AG09319 (cell line): ENCODE data around the gene EFNB2.

Experiments used
- DNase-seq: peaks from one replicate; pipeline ENCODE4 v3.0.0-alpha.2; 2010; ENCODE audit warnings: low read depth; ENCODE audit errors: extremely low read depth
- TF ChIP-seq, protein P1 (sequence below): IDR thresholded peaks from 2 replicates; pipeline ENCODE4 v1.5.1; 2011; ENCODE audit warnings: low read depth, mild to moderate bottlenecking, inconsistent platforms, low read length, moderate library complexity

The EFNB2 gene

DNA sequence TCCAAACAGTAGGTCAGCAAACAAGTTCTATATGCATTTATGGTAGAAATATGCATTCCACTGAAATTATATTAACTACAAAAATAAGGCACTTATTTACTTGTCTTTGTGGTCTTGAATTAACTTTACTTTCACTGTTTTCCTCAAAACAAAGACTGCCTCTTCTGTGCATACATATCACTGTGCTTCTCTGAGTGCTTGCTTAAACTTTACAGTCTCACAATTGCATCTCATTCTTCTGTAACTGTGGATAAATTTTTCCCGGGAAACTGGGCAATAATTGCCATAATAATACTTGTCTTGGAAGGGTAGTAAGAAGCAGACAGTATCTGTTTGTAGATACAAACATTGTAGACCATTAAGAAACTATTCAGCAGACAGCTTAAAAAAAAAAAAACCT lies 38.4 kb downstream of the EFNB2 start:
- no peak for DNase-seq

DNA sequence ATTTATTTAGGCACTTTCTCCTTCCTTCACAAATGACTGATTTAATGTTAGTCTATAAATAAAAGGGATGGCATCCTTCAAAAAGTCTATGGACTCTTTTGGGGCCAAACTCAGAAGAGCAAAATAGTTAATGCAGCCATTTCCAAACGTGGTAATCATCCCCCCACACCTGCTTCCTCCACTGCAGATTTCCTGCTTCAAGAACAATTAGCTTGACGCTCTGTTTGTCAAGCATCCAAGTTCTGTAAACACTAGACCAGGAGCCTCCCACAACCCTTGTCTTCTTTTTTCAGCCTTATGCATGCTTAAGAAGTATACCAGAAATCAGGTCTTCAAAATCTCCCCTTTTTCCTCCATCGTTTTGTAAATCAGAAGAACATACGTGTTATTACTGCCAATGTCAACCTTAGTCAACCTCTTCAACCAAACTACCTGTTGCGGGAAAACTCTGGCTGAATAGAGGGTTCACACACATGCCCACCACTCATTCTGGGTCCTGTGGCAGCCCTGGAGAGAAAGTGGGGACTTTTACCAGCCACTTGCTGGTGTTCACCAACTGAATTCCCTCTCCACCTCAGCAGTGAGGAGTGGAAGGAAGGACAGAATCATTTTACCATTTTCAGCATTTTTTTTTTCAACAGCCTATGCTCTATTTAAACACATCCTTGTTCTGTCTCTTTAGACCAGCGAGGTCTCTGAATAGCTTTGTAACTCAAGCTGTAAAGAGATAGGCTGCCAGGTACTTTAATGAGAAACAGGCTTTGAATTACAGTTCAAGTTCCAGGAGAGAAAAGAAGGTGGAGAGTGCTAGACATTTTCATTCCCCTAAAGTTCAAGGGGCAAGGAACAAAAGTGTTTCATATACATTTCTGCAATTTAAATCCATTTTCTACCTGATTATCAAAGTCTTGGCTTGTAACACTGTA lies 39.1 kb downstream of the EFNB2 start:
- DNase-seq = no peak
- TF ChIP-seq, protein P1, sequence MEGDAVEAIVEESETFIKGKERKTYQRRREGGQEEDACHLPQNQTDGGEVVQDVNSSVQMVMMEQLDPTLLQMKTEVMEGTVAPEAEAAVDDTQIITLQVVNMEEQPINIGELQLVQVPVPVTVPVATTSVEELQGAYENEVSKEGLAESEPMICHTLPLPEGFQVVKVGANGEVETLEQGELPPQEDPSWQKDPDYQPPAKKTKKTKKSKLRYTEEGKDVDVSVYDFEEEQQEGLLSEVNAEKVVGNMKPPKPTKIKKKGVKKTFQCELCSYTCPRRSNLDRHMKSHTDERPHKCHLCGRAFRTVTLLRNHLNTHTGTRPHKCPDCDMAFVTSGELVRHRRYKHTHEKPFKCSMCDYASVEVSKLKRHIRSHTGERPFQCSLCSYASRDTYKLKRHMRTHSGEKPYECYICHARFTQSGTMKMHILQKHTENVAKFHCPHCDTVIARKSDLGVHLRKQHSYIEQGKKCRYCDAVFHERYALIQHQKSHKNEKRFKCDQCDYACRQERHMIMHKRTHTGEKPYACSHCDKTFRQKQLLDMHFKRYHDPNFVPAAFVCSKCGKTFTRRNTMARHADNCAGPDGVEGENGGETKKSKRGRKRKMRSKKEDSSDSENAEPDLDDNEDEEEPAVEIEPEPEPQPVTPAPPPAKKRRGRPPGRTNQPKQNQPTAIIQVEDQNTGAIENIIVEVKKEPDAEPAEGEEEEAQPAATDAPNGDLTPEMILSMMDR = no peak

More for the DNA sequence above, 38.4 kb downstream of the EFNB2 start:
- TF ChIP-seq, protein P1 = no peak

DNA sequence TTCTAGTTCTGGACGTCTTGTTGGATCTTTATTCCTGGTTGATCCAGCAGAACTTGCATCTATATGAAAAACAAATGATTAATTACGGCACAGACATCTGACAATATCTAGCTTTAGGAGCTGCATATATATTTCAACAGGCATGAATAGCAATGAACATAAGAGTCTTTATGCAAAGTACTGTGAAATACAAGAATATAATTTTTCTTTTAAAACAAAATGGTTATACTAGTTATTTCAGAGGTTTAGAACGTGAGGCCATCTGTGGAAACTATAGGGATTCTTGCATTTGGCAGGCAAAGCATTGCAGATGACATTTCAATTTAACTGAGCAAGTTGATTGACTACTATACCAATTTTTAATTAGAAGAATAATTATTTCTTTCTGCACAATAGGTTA lies 40.5 kb downstream of the EFNB2 start:
- TF ChIP-seq, protein P1 = no peak
- no peak for DNase-seq

DNA sequence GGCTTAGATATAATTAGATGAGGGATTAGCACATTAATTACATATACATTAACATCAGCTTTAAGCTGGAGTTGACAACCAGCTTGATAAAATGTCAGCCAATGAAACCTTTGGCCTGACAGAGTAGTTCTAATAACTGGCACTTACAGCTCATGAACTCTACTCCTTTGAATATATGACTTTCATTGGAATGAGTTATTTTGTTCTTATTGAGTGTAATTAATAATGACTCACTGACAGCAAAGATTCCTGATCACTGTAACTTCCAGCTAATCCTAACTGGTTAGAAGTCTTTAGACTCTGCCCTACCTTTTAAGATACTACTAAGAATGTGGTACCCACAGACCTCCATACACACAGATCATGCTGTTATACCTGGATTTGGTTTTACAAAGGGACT lies 41.0 kb downstream of the EFNB2 start:
- TF ChIP-seq, protein P1 = no peak
- DNase-seq = no peak

DNA sequence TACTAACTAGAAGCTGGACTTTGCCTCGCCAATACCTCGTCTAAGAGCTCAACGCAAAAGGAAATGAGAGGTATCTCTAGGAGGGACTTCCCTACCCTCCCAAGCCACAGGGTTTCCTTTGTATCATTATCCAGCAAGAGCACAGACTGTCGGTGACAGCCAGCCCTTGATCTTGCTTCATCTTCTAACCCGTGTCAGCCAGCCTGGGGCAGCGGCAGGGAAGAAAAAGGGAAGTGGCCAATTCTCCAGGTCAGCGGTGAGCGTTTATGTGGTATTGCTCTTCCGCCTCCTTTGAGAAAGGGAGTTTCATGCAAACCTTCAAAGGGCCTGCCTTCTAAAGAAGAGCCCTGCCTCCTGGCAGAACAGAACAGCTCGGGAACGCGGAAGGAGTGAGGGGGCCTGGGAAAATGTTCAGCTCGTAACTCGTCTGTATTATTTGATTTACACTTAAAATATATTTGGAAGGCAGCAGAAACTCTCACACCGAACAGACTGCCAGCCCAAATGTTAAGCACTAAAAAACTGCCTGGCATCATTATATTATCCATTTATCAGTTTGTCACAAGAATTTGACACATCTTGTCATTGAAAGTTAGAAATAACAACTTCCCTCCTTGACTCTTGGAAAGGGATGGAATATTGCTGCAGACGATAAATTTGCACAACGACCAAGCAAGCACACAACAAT lies 41.8 kb downstream of the EFNB2 start:
- DNase-seq = no peak
- TF ChIP-seq, protein P1 = no peak

DNA sequence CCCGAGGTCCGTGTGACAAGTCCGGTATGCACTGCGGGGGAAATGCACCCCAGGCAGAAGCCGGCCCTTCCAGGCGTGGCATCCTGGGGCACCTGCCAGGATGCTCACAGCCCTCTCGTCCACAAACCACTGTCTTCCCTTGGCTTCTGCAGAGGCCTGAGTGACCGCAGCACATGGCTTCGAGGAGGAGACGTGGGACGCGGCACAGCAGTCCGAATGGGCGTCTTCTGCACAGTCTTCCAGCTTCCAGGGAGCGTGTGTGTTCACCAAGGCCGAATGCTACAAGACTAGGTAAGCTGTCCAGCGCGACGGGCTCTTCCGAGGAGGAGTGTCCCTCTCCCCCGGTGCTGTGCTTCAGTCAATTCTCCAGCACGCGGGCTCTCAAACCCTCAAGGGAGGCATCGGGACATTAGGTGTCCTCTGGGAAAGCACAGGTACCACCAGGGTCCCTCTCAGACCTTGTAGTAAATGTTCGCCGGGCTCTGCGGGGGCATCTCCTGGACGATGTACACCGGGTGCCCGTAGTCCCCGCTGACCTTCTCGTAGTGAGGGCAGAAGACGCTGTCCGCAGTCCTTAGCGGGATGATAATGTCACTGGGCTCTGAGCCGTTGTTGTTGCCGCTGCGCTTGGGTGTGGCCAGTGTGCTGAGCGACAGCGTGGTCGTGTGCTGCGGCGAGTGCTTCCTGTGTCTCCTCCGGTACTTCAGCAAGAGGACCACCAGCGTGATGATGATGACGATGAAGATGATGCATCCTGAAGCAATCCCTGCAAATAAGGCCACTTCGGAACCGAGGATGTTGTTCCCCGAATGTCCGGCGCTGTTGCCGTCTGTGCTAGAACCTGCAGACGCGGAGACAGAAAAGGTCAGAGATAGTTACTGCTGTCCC lies 42.6 kb downstream of the EFNB2 start:
- no peak for DNase-seq
- TF ChIP-seq, protein P1 = no peak
